Astrocyte of the spinal cord (primary cell): ENCODE data around the gene KL.

ENCODE experiments used
- DNase-seq: peaks from one replicate; pipeline ENCODE4 v3.0.0; 2011; ENCODE audit warnings: low read depth, low spot score
- H3K4me3 ChIP-seq: 2 replicates; pipeline ENCODE4 v1.5.1; 2011; ENCODE audit warnings: low read depth, mild to moderate bottlenecking, low read length, moderate library complexity
- in situ Hi-C: cut with HindIII; loops from 2 replicates; pipeline ENCODE4 v1.10.0; 2017; ENCODE audit warnings: low sequenced_read_pairs
- TF ChIP-seq, protein P1 (sequence below): IDR thresholded peaks from 2 replicates; pipeline ENCODE4 v1.5.1; 2012; ENCODE audit warnings: low read depth, mild to moderate bottlenecking, low read length, inconsistent platforms

Gene KL

DNA sequence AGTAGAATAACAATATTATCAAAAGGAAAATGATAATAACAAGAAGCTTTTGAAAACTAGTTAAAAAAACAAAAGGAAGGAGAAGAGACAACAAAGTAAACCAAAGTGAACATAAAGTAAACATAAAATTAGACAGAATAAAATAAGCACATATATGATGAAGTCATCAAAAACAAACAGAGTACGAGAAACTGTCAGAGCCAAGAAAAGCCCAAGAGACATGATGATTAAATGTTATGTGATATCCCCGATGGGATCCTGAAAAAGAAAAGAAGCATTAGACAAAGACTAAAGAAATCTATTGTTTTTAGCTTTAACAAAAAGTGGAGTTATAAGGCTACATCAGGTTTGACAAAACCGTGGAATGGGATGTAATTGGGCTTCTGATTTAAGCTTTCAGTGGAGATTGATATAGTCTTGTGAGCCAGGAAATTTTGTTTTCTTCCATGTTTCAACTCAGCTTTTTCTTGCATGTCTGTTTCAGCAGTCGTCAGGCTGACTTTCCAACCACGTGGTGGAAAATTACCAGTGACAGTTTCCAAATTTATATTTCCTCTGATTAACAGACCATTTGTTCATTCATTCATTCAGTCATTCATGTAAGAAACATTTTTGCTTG lies 64.9 kb downstream of the KL start:
- TF ChIP-seq, protein P1, sequence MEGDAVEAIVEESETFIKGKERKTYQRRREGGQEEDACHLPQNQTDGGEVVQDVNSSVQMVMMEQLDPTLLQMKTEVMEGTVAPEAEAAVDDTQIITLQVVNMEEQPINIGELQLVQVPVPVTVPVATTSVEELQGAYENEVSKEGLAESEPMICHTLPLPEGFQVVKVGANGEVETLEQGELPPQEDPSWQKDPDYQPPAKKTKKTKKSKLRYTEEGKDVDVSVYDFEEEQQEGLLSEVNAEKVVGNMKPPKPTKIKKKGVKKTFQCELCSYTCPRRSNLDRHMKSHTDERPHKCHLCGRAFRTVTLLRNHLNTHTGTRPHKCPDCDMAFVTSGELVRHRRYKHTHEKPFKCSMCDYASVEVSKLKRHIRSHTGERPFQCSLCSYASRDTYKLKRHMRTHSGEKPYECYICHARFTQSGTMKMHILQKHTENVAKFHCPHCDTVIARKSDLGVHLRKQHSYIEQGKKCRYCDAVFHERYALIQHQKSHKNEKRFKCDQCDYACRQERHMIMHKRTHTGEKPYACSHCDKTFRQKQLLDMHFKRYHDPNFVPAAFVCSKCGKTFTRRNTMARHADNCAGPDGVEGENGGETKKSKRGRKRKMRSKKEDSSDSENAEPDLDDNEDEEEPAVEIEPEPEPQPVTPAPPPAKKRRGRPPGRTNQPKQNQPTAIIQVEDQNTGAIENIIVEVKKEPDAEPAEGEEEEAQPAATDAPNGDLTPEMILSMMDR = no peak
- DNase-seq = peak; percentile 49
- in situ Hi-C loops = no loop called here
- no peak overlapping the region for H3K4me3 ChIP-seq

DNA sequence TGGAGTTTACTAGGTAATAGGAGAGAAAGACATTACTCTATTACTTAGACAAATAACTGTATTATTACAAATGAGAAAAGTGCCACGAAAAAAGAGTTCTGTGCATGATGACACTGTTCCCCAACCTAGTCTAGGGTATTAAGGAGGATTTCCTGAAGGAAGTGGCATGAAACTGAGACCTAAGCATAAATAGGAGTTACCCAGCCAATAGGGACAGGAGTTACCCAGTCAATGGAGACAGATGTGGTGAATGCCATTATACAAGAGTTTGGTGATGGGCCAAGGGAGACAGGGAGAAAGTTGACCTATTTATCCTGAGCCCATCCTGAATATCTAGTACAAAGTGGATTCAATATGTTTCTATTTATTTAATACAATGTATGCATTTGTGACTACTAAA lies 65.4 kb downstream of the KL start:
- no peak for DNase-seq
- H3K4me3 ChIP-seq = no peak overlapping the region
- TF ChIP-seq, protein P1 = no peak
- in situ Hi-C loops = no loop called here

DNA sequence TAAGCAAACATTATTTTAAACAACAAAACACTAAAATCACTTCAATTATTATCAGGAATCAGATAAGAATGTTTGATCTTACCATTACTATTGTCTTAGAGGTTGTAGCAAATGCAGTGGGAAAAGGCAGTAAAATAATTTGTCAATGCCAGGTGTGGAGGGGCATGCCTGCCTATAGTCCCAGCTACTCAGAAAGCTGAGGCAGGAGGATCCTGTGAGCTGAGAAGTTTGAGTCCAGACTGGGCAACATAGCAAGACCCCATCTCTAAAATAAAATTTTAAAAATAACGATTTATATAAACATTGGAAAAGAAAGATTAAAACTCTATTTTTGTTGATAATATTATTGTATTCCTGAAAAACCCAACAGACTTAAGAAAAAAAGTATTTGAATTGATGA lies 66.8 kb downstream of the KL start:
- H3K4me3 ChIP-seq = no peak overlapping the region
- no peak for DNase-seq
- TF ChIP-seq, protein P1 = no peak
- in situ Hi-C loops = no loop called here

DNA sequence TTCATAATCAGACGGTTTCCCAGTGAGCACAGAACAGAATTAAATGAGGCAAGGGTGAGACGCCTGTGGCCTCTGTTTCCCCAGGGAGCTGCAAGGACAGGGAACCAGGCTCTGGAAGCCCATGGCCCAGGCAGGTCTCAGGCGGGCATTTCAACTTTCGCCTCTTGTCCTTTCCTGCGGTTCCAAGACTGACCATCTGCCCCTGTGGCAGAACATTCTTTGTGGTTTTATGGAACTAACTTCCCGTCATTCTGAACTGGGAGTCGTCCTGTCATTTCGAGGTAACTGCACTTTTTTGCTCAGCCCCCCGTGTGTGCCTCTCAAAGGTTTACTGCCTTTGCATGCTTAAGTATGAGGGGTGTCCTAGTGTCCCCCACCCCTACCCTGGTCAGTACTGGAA lies 70.9 kb downstream of the KL start:
- in situ Hi-C loops = no loop called here
- TF ChIP-seq, protein P1 = no peak
- H3K4me3 ChIP-seq = no peak overlapping the region
- DNase-seq = peak; percentile 23

DNA sequence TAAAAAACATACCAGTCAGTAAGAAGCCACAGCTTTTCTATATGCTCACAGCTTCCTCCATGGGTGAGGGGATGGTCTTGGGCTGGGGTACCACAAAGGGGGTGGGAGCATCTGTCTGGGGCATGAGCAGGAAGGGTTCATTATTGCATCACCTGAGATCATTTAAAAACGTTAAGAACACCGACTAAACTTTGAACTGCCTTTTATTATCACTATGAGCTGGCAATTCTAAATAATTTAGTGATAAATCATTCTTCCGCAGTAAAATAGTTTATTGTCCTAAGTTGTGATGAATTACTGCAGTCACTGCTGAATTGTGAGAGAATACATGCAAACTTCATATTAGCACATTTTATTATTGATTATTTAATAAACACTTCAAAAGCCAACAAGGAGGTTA lies 71.6 kb downstream of the KL start:
- TF ChIP-seq, protein P1 = no peak

DNA sequence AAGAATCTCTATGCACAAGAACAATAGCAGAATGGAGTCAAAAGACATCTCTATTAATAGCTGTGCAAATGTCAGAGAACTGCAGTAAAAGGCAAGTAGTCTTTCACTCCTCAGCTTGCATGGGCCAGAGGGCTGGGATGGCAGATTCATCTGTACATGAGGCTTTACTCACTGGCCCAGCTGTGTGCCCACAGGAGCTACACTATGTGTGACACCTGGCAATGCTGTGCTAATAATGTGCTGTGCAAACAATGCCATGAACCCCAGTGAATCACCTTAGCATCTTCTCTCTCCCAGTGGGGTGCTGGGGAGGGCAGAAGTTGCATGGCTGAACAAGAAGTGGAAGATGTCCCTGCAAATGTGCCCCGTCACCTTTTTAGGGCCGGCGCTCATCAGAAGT lies 73.1 kb downstream of the KL start:
- no peak overlapping the region for H3K4me3 ChIP-seq
- no peak for DNase-seq
- in situ Hi-C loops = no loop called here
- TF ChIP-seq, protein P1 = no peak

More for the DNA sequence above, 71.6 kb downstream of the KL start:
- no peak overlapping the region for H3K4me3 ChIP-seq
- no peak for DNase-seq
- in situ Hi-C loops = no loop called here
